HG03108 (cell line): ENCODE results near the gene ROCK2.
"Not testable (repeated sequence)": the region's sequence is repeated elsewhere in the genome, so short reads cannot be mapped to it uniquely, and the experiment has no call there.

ENCODE experiments used
- ATAC-seq: cut with Tn5 transposase; IDR thresholded peaks from one replicate; pipeline ENCODE4 v1.9.1; 2021; ENCODE audit warnings: moderate library complexity; ENCODE audit not compliant: unreplicated experiment

Gene ROCK2

GRCh38 chr2:11342551-11343367, 1.7 kb downstream of the ROCK2 start:
- ATAC-seq = no peak

DNA sequence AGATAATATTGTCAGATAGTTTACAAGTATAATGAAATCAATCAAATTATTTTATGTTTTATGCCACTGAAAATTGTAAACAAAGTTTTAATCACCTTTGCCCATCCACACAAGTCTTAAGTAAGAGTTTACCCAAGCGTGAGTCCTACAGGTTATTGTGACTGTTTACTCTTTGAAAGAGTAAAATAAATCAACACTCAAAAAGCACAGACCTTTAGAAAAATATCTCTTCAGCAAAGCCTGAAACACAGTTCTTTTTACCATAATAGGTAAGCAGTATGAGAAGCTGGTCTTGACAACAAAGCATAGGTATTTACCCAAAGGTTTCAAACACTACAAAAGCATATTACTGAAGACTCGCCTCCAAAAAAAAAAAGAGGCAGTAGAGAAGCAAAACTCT, 3.7 kb downstream of the ROCK2 start:
- ATAC-seq = no peak

GRCh38 chr2:11339508-11340083, 4.8 kb downstream of the ROCK2 start:
- no peak for ATAC-seq

DNA sequence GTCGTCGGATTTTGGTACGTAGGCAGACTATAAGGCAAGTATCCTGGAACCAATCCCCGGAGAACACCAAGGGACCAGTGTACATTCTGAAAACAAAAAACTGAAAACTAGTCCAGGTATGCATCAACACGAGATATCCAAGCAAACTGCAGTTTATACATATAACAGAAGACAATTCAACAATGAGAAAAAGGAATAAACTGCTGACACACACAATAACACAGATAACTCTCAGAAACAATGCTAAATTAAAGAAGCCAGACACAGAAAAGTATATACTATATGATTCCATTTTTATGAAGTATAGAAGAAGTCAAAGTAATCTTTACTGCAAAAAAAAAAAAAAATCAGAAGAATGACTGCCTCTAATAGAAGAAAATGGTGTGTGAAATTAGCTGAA, 5.9 kb downstream of the ROCK2 start:
- ATAC-seq = no peak

- no peak for ATAC-seq
Measured at GRCh38 chr2:11337909-11338308, 6.5 kb downstream of the ROCK2 start.

- ATAC-seq = no peak
Measured at GRCh38 chr2:11336189-11336588, 8.2 kb downstream of the ROCK2 start.

GRCh38 chr2:11333427-11334183, 10.8 kb downstream of the ROCK2 start:
- no peak for ATAC-seq

DNA sequence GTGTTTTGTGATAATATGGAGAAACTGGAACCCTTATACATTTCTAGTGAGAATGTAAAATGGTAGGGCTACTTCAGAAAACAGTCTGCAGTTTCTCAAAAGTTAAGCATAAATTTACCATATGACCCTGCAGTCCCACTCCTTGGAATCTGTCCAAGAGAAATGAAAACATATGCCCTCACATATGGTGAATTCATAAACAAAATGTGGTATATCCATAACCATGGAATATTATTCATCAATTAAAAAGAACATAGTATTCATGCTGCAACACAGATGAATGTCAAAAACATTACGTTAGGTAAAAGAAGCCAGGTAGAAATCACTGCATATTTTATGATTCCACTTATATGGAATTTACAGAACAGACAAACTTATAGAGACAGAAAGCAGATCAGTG, 11.8 kb downstream of the ROCK2 start:
- ATAC-seq = no peak

GRCh38 chr2:11330457-11331142, 13.8 kb downstream of the ROCK2 start:
- no peak for ATAC-seq

- no peak for ATAC-seq
Measured at GRCh38 chr2:11329776-11330175, 14.7 kb downstream of the ROCK2 start.

- not testable (repeated sequence) for ATAC-seq
Measured at GRCh38 chr2:11328522-11328921, 15.9 kb downstream of the ROCK2 start.

DNA sequence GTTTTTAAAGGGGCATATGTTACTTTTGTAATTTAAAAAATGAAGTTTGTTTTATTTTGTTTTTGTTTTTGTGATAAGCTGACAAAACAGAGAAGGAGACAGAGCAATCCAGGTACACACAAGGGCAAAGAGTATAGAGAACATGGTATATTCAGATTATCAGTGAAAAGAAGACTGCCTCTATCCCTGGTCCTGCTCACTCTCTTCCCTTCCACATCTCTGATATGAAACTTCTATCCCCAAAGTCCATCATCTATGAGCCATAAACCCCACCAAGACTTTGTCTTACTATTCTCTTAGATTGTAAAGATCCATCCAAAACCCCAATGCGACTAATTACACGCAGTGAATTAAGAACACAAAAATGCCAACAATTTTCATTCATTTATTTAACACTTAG, 16.6 kb downstream of the ROCK2 start:
- ATAC-seq = no peak

GRCh38 chr2:11326677-11327211, 17.7 kb downstream of the ROCK2 start:
- ATAC-seq = no peak

- ATAC-seq = no peak
Measured at GRCh38 chr2:11325961-11326676, 18.3 kb downstream of the ROCK2 start.

GRCh38 chr2:11321847-11322246, 22.6 kb downstream of the ROCK2 start:
- no peak for ATAC-seq

GRCh38 chr2:11320698-11321492, 23.5 kb downstream of the ROCK2 start:
- ATAC-seq = no peak

- no peak for ATAC-seq
Measured at GRCh38 chr2:11319939-11320338, 24.5 kb downstream of the ROCK2 start.

DNA sequence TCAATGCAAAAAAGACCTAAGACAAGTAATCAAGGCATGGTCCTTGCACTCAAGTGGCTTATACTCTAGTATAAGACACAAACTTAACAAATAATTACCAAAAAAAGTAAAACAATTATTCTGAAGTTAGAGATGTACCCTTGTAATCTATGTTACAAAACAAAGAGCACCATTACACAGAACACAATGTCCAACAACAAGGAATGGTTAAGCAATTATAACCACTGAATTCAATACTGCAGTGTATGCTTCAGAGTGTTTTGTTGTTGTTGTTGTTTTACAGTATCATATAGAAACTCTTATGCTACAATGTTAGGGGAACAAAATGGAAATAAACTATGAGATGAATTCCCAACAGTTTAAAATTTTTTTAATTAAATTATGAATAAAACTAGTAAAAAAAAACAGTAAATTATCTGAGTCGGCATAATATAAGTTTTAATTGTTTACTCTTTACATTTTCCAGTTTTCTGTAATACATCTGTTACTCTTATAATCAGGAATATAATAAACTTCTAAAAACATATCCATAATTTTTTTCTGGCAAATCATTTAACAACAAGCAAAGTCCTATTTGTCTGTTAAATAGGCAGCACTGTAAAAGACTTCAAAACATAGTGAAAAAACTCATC, 29.2 kb downstream of the ROCK2 start:
- no peak for ATAC-seq

GRCh38 chr2:11314487-11314886, 29.9 kb downstream of the ROCK2 start:
- no peak for ATAC-seq
